RWPE2 (cell line): ENCODE measurements around the gene ABL1.

ENCODE experiments used
- ATAC-seq: fragments of 200-7000 bp; cut with Tn5 transposase; 3 replicates; pipeline ENCODE4 v1.9.1; 2021; ENCODE audit warnings: low read depth
- DNase-seq: peaks from one replicate; pipeline ENCODE4 v3.0.0-alpha.2; 2020; ENCODE audit warnings: low spot score
- H3K27ac ChIP-seq: fragments of 450-650 bp; 2 replicates; pipeline ENCODE4 v1.5.1; 2017; ENCODE audit warnings: mild to moderate bottlenecking; ENCODE audit not compliant: poor library complexity, severe bottlenecking
- H3K27me3 ChIP-seq: fragments of 250-450 bp; sonication (Bioruptor Pico); 2 replicates; pipeline ENCODE4 v1.5.1; 2021; ENCODE audit warnings: mild to moderate bottlenecking, moderate library complexity; ENCODE audit not compliant: insufficient read depth, poor library complexity, severe bottlenecking
- H3K36me3 ChIP-seq: fragments of 250-450 bp; sonication (Bioruptor Pico); 2 replicates; pipeline ENCODE4 v1.5.1; 2020; ENCODE audit warnings: low read depth, mild to moderate bottlenecking, moderate library complexity
- H3K4me1 ChIP-seq: fragments of 250-450 bp; sonication (Bioruptor Pico); 2 replicates; pipeline ENCODE4 v1.5.1; 2021; ENCODE audit warnings: mild to moderate bottlenecking, moderate library complexity; ENCODE audit not compliant: insufficient read depth, poor library complexity, severe bottlenecking
- H3K4me3 ChIP-seq: fragments of 250-450 bp; sonication (Bioruptor Pico); 2 replicates; pipeline ENCODE4 v1.5.1; 2021; ENCODE audit warnings: mild to moderate bottlenecking, moderate library complexity; ENCODE audit not compliant: severe bottlenecking
- H3K9me3 ChIP-seq: fragments of 250-450 bp; sonication (Bioruptor Pico); 2 replicates; pipeline ENCODE4 v1.5.1; 2021; ENCODE audit warnings: mild to moderate bottlenecking, moderate library complexity; ENCODE audit not compliant: severe bottlenecking
- CTCF ChIP-seq: fragments of 450-650 bp; IDR thresholded peaks from one replicate; pipeline ENCODE4 v1.5.1; 2017; ENCODE audit warnings: mild to moderate bottlenecking, moderate library complexity; ENCODE audit not compliant: poor library complexity, severe bottlenecking

ABL1 gene

DNA sequence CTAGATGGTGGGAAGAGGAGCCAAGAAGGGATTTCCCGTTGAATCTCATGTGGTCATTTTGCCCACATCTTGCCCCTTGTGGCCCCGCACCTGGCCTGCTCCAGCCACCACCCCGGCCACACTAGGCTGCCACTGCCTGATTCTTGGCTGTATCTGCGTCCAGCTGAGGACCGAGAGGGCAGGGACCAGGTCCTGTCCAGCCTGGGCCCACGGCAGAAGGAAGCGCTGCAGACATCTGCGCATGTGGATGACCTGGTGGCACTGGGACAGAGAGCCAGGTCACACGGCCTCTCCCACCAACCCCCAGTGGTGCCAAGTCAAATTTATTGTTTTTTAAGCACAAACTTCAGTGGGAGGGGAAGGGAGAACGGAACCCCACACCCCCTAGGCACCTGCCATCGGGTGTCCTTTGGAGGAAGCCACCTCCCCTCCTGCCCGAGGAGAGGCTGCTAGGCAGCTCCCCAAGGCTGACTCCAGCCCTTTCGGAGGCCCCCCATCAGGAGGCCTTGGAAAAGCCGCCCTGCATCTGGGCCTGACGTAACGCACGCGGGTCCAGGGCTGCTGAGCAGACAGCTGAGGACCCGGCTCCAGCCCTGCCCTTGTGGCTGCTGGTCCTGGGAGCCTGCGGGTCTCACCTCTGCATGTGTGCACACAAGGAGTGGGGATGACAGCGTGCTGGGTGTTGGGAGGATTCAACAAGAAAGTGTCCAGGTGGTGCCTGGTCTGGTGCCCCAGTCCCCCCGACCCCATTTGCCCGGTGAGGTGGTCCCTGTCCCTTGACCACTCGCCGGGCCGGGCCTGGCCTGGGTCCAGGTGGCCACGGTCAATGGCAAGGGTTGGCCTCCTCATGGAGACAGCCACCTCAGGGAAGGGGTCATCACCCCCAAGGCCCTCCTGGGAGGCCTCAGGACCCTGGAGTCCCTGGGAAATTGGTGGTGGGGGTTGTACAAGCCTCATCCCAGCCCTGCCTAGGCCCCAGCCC is 67.4 kb downstream of the ABL1 start:
- no peaks in the 10 kb centered on the region for H3K27me3 ChIP-seq
- ATAC-seq = no peak
- no peak for TF ChIP-seq CTCF
- no peak overlapping the region for H3K27ac ChIP-seq
- H3K36me3 ChIP-seq = no peaks in the 10 kb centered on the region
- no peak overlapping the region for H3K4me3 ChIP-seq
- H3K4me1 ChIP-seq = no peaks in the 10 kb centered on the region
- no peak for DNase-seq
- peaks cover 7% of the 10 kb centered on the region for H3K9me3 ChIP-seq

DNA sequence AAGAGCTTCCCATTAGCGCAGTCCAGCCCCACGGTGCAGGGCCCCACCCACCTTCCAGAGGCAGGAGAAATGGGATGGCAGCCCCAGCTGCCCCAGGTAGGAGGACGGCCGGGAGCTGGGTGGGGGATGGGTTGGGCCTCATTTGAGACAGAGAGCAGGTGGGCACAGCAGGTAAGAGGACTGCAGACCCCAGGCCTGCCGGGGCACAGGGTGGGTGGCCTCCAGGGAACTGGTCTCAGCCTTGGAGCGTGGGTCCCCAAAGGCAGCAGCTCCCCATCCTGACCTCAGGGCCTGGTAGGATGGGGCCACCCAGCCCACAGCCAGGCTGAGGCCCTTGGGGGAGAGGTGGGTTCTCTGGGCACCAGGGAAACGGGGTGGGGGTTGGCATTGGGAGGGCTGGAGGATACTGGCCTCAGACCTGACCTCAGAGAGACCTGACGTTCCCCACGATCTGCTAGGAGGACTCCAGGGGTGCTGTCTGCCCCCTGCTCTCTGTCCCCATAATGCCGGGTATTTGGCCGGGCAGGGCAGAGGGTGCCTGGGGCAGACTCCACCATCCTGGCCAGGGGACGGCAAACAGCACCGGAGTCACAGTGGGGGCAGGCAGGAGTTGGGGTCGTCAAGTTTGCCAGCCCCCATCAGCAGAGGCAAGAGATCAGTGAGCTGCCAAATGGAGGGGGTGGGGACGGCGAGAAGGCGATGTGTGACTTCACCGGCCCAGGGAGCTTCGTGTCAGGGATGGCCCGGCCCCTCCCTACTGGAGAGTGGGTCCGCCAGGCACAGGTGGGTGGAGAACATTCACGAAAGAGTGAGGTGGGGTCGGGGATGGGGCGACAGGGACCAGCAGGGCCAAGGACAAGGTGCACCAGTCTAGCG is 68.4 kb downstream of the ABL1 start:
- Histone ChIP-seq H3K9me3 (peaks cover 7% of the 10 kb centered on the region), H3K27me3 (no peaks in the 10 kb centered on the region), H3K27ac (no peak overlapping the region), H3K36me3 (no peaks in the 10 kb centered on the region), H3K4me3 (no peak overlapping the region), H3K4me1 (no peaks in the 10 kb centered on the region)
- no peak for ATAC-seq
- no peak for DNase-seq
- no peak for TF ChIP-seq CTCF

GRCh38 chr9:130904070-130905044 is 69.3 kb downstream of the ABL1 start:
- Histone ChIP-seq H3K36me3 (no peaks in the 10 kb centered on the region), H3K27me3 (no peaks in the 10 kb centered on the region), H3K9me3 (peaks cover 7% of the 10 kb centered on the region), H3K27ac (no peak overlapping the region), H3K4me1 (no peaks in the 10 kb centered on the region), H3K4me3 (no peak overlapping the region)
- TF ChIP-seq CTCF = no peak
- ATAC-seq = no peak
- no peak for DNase-seq

DNA sequence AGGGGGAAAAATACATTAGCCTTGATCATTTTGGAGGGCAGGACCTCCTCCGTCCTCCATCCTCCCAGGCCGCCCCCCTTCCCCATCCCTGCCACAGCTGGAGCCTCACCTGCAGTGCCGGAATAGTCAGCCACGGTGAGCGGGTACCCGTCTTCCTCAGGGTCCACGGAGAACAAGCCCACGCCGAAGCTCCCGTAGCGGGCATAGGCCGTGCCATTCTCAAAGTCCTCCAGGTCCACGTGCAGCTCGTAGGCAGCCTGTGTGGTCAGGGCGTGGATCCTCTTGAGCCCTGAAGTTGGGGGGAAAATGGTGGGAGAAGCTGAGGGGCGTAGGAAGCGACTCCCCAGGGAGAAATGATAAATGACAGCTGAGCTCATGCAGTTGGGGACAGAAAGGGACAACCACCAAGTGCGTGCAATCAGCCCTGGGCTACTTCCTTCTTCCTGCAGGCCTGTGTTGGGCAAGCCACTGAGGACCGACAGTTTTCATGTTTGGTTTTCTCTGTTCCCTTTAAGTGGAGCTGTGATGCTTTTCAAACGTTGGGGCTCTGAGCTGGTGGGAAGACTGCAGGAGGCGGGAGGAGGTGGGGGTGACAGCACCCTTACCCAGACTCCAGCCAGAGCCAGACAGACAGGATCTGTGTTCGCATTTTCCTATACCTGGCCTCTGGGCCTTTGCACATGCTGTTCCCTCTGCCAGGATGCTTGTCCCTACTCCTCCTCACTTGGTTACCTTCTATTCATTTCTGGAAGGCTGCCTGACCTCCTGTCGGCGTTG is 70.3 kb downstream of the ABL1 start:
- no peak for ATAC-seq
- peaks cover 7% of the 10 kb centered on the region for H3K9me3 ChIP-seq
- no peaks in the 10 kb centered on the region for H3K27me3 ChIP-seq
- H3K36me3 ChIP-seq = no peaks in the 10 kb centered on the region
- H3K4me3 ChIP-seq = no peak overlapping the region
- no peak for TF ChIP-seq CTCF
- no peak overlapping the region for H3K27ac ChIP-seq
- no peaks in the 10 kb centered on the region for H3K4me1 ChIP-seq
- DNase-seq = no peak
